PFSK-1 (cell line): ENCODE results near the gene KRTAP10-6.

Experiments used
- POLR2AphosphoS5 ChIP-seq: IDR thresholded peaks from 2 replicates; pipeline ENCODE4 v1.6.1; 2012; ENCODE audit warnings: low read depth, mild to moderate bottlenecking, control low read depth, low read length, moderate library complexity
- TAF1 ChIP-seq: IDR thresholded peaks from 2 replicates; pipeline ENCODE4 v1.6.1; 2012; ENCODE audit warnings: low read length, control low read depth, borderline replicate concordance; ENCODE audit not compliant: insufficient read depth

DNA sequence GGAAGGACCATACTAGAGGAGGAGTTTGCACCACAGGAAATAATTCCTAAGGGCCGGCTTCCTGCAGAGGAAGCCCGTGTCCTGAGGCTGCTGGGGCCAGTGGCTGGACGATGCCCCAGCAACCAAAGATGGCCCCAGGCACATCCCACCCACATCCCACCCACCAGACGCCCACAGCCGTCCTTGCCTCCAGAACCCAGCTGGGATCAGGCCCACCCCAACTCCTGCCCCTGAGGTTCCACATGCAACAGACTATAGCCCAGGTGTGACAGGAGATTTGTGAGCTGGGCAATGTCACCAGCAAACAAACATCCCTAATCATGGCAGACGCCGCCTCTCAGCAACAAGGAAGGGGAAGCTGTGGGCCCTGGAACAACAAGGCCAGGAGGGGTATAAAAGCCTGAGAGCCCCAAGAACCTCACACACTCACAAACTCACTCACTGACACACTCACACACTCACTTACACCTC, 34.4 kb upstream of the KRTAP10-6 start, which contains the start of gene KRTAP10-9:
- TF ChIP-seq TAF1 = no peak
- TF ChIP-seq POLR2AphosphoS5 = no peak
